Measurements from ENCODE around the gene POLR2M. TPM values are rescaled to one million over a fixed set of nuclear protein-coding genes. Genes with fewer than 3 reads are reported as not detected.

The POLR2M gene
- total RNA-seq, 1 experiment from 2014 or later: 86.2 TPM

- no peak for DNase-seq (ENCODE audit: low read depth, low spot score)
- Histone ChIP-seq H3K27ac (ENCODE audit: low read depth, low read length) (no peak overlapping the region), H3K79me2 (ENCODE audit: insufficient read depth, low read length) (no peaks in the 10 kb centered on the region), H3K9me2 (ENCODE audit: insufficient read depth) (no peaks in the 10 kb centered on the region), H3K27me3 (ENCODE audit: insufficient read depth, low read length) (no peaks in the 10 kb centered on the region), H4K20me1 (ENCODE audit: insufficient read depth) (no peaks in the 10 kb centered on the region), H3K4me3 (replicated peaks in 1 of 2; ENCODE audit: low read depth in 1 of 2, low read length in 2 of 2) (no peak overlapping the region), H3K9ac (ENCODE audit: low read length) (no peak overlapping the region), H3K4me1 (ENCODE audit: control insufficient read depth in 1 of 2, insufficient read depth in 2 of 2, low read length in 2 of 2) (no peaks in the 10 kb centered on the region), H3K9me3 (ENCODE audit: control insufficient read depth in 1 of 2, insufficient read depth in 1 of 2, low read depth in 1 of 2, low read length in 2 of 2) (no peaks in the 10 kb centered on the region), H3K36me3 (ENCODE audit: control insufficient read depth in 1 of 2, insufficient read depth in 2 of 2, low read length in 2 of 2) (no peaks in the 10 kb centered on the region), H2AFZ (ENCODE audit: low read depth, low read length, poor library complexity, severe bottlenecking) (no peak overlapping the region), H3K4me2 (ENCODE audit: low read length) (no peak overlapping the region)
- no TSS peak for BruUV-seq (replicated peaks)
- ChIA-PET POLR2A (no interaction called here), CTCF (no interaction called here), RAD21 (ENCODE audit: low non-redundant PET in 1 of 2, low total read pairs in 2 of 2, uncharacterized antibody in 2 of 2, unreplicated experiment in 2 of 2) (no interaction called here)
- ATAC-seq: no peak
- no peak for TF ChIP-seq SP1 (IDR thresholded peaks at IDR 0.05; ENCODE audit: low read depth)
- no peak for TF ChIP-seq JUND (IDR thresholded peaks at IDR 0.05)
- no peak for TF ChIP-seq REST (IDR thresholded peaks at IDR 0.05; ENCODE audit: low read depth)
- TF ChIP-seq RAD21 (IDR thresholded peaks at IDR 0.05; ENCODE audit: low read depth): no peak
- no peak for TF ChIP-seq EZH2 (IDR thresholded peaks at IDR 0.05)
- no peak for TF ChIP-seq POLR2A (IDR thresholded peaks at IDR 0.05; ENCODE audit: borderline replicate concordance, extremely low read depth, insufficient read depth, insufficient read length)
- no peak for TF ChIP-seq SIN3A (IDR thresholded peaks at IDR 0.05; ENCODE audit: low read depth)
- no peak for TF ChIP-seq ZFX (IDR thresholded peaks at IDR 0.05)
- TF ChIP-seq EGR1 (IDR thresholded peaks at IDR 0.05; ENCODE audit: low read depth): no peak
- no peak for TF ChIP-seq MAX (IDR thresholded peaks at IDR 0.05)
- TF ChIP-seq EZH2phosphoT487 (IDR thresholded peaks at IDR 0.05; ENCODE audit: borderline replicate concordance): no peak
- no peak for TF ChIP-seq SRF (IDR thresholded peaks at IDR 0.05; ENCODE audit: low read depth)
- no peak for TF ChIP-seq TCF7L2 (IDR thresholded peaks at IDR 0.05; ENCODE audit: borderline replicate concordance, extremely low read depth, insufficient read depth, insufficient read length)
- no peak for TF ChIP-seq ZNF274 (IDR thresholded peaks at IDR 0.05; ENCODE audit: low read depth, low read length)
- no peak for TF ChIP-seq CEBPB (IDR thresholded peaks at IDR 0.05; ENCODE audit: low read depth)
- TF ChIP-seq, protein P1, sequence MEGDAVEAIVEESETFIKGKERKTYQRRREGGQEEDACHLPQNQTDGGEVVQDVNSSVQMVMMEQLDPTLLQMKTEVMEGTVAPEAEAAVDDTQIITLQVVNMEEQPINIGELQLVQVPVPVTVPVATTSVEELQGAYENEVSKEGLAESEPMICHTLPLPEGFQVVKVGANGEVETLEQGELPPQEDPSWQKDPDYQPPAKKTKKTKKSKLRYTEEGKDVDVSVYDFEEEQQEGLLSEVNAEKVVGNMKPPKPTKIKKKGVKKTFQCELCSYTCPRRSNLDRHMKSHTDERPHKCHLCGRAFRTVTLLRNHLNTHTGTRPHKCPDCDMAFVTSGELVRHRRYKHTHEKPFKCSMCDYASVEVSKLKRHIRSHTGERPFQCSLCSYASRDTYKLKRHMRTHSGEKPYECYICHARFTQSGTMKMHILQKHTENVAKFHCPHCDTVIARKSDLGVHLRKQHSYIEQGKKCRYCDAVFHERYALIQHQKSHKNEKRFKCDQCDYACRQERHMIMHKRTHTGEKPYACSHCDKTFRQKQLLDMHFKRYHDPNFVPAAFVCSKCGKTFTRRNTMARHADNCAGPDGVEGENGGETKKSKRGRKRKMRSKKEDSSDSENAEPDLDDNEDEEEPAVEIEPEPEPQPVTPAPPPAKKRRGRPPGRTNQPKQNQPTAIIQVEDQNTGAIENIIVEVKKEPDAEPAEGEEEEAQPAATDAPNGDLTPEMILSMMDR (IDR thresholded peaks at IDR 0.05 in 2 of 3, conservative IDR thresholded peaks at IDR 0.05 in 1 of 3; ENCODE audit: borderline replicate concordance in 1 of 3, insufficient read depth in 1 of 3, low read depth in 2 of 3, low read length in 2 of 3): no peak
- TF ChIP-seq, protein P2, sequence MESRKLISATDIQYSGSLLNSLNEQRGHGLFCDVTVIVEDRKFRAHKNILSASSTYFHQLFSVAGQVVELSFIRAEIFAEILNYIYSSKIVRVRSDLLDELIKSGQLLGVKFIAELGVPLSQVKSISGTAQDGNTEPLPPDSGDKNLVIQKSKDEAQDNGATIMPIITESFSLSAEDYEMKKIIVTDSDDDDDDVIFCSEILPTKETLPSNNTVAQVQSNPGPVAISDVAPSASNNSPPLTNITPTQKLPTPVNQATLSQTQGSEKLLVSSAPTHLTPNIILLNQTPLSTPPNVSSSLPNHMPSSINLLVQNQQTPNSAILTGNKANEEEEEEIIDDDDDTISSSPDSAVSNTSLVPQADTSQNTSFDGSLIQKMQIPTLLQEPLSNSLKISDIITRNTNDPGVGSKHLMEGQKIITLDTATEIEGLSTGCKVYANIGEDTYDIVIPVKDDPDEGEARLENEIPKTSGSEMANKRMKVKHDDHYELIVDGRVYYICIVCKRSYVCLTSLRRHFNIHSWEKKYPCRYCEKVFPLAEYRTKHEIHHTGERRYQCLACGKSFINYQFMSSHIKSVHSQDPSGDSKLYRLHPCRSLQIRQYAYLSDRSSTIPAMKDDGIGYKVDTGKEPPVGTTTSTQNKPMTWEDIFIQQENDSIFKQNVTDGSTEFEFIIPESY (IDR thresholded peaks at IDR 0.05; ENCODE audit: extremely low read depth, insufficient replicate concordance, low read length): no peak
- no peak for TF ChIP-seq FOSL1 (IDR thresholded peaks at IDR 0.05; ENCODE audit: low read depth)
- TF ChIP-seq, protein P3, sequence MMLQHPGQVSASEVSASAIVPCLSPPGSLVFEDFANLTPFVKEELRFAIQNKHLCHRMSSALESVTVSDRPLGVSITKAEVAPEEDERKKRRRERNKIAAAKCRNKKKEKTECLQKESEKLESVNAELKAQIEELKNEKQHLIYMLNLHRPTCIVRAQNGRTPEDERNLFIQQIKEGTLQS (IDR thresholded peaks at IDR 0.05): no peak
- intact Hi-C loops (cut with micrococcal nuclease): no loop called here
Observed at GRCh38 chr15:57685306-57686095, 21.0 kb upstream of the POLR2M start.

Measured in HCT116 (cell line).